Measurements from ENCODE around the gene UBD.
A peak's percentile ranks its signal among the peaks of the same experiment; 100 is the strongest.

The UBD gene

DNA sequence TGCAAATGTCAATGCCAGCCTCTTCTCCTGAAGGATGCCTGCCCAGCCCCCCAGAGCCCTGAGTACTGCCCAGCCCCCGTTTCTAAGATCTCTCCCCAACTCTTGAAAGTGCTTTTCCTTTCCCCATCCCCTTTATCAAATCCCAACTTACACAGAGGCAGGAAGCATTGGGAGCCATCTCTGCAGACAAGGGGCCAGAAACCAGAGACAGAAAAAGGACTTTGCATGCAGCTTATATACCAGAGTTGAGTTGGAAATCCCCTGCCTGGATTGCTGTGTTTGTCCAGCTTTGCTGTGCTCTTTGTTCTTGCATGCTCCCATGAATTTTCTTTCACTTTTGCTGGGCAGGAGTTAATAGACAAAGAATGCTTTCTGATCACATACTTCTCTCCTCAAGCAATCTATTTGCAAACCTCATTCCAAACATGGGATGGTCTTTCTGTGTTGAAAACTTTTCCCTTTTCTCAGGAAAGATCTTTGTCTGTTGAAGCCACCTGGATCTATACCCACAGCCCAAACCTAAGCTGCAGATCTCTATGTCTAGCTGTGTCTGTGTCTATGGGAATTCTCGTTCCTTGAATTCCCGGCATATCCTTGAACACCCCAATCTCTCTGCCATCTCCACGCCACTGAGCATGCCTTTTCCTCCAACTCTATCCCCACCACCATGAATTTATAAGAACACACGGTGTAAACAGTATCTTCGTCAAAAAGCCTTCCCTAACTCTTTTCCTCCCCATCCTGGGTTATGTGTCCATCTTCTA, at the start of gene UBD:
Gene UBD, minus strand, starts transcription at position 209 of the 764 bp plus-strand sequence. Its CDS starts 31 bp downstream, at position 178.
- no peak for DNase-seq

DNA sequence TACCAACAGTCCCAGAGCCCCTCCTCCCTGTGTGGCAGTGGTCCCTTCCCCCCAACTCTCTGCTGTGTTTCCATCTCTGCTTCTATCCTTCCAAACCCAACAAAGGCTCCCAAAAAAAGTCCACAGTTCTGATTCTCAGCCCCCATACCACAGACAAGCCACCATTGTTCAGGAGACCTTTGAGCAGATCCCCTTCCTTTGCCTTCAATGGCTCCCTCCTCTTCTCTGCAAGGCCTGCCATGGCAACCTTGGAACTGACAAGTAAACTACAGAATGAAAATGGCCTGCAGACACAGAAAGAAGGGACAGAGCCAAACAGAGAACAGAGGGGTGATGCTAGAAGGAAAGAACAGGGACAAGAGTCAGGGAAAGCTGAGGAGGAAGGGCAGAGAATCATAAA, 48.6 kb upstream of the UBD start:
- no peak for DNase-seq

DNA sequence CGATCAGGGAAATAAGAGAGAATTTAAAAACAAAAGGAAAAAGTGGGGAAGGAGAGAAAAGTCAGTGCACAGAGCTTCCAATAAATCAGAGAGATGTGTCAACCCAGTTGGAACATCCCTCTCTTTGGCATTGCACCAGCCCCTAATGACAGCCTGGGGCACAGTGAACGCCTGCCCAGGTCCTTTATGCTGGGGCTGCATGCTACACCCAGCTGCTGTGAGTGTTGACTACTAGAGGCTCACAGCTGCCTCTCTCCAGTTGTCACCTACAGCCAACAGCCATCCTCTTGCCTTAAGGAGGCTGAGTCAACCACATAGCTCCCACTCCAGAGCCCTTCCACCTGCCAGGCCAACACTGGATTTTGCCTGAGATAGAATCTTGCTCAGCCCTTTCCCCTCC, 44.4 kb upstream of the UBD start:
- DNase-seq: peak; percentile 40

DNA sequence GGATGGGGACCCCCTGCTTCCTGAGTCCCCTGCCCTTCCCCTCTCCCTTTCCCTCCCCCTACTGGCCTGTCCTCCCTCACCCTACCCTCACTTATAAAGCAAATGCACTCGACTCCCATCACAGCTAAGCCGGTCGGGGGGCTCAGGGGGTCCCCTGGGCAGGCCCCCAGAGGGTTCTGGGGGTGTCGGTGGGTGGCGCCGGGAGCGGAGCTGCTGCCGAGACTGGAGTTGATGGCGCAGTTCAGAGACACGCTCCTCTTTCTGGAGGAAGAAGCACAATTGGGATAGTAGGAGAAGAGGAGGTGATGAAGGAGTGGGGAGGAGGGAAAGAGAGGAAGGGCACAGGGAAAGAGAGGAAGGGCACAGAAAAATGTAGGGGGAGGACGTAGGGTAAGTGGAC, 43.9 kb upstream of the UBD start:
- no peak for DNase-seq

DNA sequence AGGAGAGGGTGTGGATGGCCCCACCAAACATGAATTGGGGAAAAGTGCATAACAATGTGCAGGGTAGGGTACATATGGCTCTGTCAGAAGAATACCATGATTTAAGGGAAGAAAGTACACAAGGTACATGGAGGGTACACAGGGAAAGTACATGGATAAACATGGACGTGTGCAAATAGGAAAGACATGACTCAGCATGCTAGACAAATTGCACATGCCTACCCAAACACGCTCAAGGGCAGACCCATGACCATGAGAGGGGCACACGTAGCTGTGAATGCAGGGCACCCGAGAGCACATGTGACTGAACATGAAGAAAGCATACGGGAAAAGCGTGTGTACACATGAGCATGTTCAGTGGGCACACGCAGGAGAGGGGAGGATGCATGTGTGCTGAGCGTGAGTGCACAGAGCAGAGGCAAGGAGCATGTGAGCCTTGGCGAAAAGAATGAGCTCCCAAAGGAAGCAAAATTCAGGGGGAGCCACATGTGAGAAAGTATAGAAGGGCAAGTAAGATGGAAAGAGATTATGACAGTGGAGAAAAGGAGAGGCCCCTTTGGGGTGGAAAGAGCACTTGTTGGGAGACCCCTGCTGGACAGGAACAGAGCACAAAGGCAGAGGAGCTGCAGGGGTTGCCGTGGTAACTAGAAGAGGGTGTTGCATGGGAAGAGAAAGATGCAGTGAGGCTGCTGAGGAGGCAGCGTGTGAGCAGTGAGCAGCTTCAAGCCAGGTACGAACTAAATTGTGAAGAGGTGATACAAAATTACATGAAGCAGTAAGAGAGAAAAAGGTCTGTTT, 43.2 kb upstream of the UBD start:
- DNase-seq: no peak

DNA sequence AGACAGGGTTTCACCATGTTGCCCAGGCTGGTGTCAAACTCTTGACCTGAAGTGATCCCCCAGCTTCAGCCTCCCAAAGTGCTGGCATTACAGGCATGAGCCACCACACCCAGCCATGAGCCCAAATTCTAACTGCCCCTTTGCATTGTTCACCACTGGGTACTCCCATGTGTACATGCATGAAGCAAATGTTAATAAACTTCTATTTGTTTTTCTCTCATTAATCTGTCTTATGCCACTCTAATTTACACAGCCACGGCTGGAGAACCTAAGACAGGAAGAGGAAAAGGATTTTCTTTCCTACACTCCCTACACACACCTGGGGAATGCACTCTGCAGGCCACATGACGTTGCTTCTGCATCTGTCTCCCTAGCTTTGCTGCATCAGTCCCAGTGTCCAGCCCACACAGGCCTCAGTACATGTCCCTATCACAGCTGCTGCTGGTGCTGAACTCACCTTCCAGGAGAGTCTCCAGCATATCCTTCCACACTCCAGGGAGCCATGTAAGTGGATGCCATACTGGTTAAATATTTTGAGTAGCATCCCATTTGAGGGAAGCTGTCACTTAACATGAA, 38.7 kb upstream of the UBD start:
- DNase-seq: no peak

DNA sequence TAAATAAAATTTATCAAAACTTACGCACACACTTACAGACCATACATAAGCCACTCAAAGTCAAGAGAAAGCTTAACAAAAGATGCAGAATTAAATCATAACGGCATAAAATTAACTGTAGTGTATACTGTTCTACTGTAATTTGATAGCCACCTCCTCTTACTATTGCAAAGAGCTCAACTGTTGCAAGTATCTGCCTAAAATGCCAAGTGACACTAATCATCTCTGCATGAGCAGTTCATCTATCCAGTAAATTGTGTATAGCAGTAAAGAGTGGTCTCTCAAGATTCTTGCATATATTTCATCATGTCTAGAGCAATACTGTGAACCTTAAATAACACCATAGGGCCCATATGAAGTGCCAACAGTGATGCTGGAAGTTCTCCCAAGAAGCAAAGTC, 37.7 kb upstream of the UBD start:
- DNase-seq: no peak

DNA sequence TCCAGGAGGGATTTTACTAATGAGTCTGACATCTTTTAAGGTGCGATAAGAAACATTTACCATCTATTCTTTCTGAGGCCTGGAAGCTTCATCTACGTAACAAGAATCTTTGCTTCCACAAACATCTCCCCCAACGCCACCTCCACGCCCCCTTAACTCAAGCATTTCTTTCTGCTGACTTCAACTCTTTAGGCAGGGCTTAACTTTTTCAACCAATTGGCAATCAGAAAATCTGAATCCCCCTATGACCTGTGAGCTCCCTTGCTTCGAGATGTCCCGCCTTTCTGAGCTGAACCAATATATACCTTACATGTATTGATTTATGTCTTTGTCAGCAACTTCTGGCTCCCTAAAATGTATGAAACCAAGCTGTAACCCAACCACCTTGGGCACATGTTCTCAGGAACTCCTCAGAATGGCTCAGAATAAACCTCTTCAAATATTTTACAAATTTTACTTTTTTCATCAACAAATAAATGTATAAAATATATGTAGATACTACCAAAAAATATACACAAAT, 36.9 kb upstream of the UBD start:
- no peak for DNase-seq

DNA sequence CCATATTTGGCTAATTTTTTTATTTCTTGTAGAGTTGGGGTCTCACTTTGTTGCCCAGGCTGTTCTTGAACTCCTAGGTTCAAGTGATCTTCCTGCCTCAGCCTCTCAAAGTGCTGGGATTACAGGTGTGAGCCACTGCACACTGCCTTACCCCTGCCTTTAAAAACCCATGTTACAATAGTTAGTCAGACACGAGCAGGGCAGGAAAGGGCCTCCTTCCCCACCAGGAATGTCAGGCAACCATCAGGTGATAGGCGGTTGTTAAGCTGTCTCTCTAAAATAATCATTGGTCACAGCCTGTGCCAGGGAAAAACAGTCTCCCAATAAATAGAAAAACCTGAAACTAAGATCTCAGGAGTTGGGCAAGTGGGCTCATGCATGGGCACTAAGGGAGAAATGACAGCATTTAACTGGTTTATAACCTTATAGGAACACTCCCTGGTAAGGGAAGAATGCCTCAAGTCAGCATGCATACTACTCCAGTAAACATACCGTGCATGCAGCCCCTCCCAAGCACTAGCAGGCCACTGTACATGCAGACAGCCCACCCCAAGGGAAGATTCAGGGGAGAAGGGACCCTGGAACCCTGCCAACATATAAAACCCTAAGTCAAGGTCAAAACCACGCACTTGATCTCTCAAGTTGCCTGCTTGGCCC, 33.8 kb upstream of the UBD start:
- no peak for DNase-seq

DNA sequence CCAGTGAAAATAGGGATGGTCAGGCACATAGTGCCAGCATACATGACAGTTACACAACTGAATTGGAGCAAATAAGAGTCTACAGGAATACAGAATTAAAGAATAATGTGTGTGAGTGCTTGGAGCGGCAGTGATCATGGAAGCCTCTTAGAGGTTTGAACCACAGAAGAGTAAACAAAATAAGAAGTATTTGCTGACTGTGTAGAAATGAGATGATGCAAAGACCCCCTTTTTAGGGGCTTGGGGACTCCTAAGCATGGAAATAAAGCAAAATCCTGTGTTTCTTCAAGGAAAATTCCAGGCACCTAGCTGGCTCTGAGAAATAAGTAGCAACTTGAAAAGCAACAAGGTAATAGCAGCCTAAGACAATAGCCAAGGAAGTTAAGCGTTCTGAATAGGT, 32.1 kb upstream of the UBD start:
- no peak for DNase-seq

DNA sequence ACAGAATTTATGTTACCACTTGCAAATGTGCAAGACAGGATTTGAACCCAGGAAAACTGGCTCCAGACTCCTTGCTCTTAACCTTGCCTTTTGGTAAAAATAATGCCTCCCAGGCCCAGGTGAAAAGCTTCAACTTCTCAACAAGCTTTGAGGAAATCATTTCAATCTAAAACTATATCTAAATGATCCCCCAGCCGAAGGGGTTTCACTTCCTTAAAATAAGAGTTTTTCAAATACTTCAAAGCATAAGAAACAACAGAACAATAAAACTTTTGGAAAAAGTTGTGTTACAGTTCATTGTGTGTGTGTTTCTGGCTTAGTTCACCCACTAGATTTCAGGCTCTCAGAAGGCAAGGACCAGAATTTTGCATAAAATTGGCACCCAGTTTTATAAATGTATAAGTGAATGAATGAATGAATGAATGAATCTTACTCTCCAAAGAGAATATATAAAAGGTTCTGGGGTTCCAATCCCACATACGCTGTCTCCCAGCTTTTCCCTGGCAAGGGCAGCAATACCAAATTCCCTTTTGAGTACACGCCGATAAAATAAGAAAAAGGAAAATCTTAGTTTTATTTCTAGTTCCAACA, 30.8 kb upstream of the UBD start:
- no peak for DNase-seq

DNA sequence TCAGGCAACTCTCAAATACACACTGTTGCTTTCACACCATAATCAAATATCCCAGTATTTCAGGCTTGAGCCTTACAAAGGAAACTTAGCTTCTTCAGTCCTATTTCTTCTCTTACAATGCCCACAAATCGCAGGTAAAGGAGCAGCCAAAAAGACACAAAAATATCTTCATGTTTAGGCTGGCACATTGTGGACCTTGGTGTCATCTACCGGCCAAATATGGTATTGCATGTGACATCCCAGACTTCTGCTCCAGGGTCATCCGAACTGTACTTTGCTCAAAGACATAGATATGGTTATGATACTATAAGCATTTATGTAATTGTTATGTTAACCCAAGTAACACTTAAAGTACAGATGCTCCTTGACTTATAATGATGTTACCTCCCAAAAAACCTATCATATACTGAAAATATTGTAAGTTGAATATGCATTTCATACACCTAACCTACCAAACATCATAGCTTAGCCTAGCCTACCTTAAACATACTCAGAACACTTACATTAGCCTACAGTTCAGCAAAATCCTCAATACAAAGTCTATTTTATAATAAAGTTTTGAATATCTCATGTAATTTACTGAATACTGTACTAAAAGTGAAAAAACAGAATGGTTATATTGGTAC, 30.0 kb upstream of the UBD start:
- DNase-seq: peak; percentile 36

DNA sequence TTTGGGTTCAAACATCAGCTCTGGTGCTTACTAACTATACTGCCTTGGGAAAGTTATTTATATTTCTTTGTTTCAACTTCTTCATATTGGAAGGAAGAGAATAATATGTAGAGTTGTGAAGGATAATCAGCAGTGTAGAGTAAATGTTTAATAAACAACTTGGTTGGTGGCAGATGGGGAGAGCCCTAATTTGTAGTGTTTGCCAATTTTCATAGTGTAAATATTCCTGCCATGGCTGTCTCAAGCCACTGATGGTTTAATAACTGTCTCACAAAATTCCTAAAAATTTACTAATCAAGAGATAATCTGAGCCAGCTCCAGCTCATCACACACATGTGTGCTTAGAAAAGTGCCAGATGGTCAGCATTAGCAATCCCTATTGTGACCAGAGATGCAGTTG, 25.3 kb upstream of the UBD start, which contains the start of gene OR2H2:
Gene OR2H2, plus strand, starts transcription at position 301 of the 400 bp plus-strand sequence. CDS start 2,824 bp downstream, outside the sequence.
- DNase-seq: no peak

DNA sequence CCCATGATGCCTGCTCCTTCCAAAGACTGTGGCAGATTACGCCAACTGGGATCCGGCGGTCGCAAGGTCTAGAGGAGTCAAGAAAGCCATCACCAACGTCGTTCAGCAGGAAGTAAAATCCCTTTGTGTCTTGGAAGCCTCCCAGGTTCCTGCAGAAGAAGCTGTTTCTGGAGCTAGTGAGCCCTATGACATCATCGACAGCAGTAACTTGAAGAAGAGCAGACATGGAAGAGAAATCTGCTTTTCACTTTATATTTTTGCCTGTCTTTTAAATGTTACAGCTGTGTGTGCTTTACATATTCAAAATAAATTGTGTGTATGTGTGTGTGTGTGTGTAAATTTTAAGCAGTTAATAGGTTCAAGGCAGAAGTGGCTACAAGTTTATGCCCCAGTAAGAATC, 18.0 kb upstream of the UBD start:
- DNase-seq: no peak

DNA sequence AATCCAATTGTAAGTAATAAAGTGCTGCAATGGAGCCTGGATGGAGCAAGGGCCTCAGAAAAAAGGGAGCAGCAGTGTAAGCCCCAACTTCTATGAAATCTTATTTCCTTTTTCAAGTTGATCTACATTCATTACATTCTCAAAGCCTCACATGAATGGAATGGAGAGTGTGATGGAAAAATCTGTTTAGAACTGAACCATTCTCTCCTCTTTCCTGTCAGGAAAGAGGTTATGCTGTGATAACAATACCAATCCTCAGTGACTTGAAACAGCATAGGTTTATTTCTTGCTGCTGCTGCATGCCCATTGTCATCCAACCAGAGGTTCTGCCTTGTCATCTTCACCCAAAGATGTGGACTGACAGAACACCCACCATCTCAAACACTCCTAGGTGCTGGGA, 16.5 kb upstream of the UBD start:
- DNase-seq: no peak

DNA sequence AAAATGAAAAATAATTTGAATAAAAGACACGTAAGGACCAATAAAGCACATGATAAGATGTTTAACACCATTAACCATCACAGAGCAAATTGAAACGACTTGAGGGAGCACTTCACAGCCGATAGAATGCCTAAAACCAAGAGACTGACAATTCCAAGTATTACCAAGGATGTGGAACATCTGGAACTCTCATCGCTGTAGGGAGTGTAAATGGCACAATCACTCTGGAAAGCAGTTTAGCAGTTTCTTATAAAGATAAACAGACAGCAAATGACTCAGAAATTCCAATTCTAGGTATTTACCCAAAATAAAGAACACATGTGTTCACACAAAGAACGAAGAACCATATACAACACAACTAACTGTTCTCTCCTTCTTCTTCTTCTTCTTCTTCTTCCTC, 8.5 kb upstream of the UBD start:
- no peak for DNase-seq

DNA sequence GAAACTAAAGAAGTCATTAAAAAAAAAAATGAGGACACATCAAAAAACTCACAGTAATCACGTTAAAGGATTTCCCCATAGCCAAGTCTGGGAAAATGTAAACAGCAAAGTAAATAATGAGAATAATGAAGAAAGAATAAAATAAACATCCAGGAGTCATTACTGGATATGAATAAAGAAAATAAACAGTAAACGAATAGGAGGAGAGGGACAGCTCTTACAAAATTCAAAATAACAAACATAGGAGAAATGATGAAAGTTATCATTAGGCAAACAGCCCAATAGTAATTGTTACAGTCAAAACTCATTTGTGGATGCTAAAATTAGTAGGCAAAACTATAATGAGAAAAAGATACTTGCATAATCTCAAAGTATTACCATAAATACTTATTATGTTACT, 8.0 kb upstream of the UBD start:
- DNase-seq: no peak

DNA sequence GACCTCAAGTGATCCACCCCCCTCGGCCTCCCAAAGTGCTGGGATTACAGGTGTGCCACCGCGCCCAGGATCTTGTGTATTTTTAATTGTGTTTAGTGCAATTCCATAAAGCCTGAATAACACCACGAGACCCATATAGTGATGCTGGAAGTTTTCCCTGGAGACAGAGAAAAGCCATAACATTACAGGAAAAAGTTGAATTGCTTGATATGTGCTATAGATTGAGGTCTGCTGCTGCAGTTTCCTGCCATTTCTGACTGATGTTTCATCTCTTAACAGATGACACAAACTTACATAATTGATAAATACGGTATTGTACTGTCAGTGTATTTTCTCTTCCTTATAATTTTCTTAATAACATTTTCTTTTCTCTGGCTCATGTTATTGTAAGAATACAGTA, 7.3 kb upstream of the UBD start:
- no peak for DNase-seq

DNA sequence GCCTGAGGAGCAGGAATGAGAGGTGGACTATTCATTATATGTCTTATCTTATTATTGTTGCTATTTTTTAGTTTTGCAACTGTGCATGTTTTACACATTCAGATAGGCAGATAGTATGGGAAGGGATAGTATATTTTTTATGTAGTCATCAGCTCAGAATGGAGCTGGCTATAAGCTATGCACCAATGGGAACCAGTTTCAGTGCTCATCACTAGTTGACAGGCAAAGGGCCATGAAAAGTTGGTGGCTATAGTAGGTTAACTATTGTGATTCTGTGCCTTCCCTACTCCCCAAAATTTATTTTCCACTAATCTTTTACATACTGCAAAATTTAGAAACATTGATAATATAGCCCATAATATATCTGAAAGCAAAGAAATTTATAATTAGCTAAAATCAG, 5.3 kb upstream of the UBD start:
- DNase-seq: no peak

DNA sequence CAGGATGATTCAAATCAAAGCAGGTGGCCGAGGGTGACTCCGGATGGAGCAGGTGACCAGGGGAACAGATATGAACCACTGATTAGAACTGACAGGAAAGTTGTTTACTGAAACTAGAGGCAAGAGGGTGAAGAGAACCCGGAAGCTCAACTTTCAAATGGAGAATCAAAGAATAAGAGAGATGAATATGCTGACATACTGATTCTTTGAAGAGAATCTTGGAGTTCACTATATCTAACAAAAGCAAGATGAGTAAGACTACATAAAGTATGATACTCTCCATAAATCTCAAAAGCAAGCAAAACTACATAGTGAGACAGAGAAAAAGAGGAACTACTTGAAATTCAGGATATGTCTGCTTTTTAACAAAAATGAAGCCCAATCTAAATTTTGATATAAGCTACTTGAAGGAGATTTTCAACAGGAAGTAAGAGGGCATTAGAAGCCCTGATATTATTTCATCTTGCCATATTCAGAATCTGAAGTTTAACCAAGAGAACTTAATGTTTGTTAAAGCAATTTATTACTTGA, 4.0 kb upstream of the UBD start:
- no peak for DNase-seq

DNA sequence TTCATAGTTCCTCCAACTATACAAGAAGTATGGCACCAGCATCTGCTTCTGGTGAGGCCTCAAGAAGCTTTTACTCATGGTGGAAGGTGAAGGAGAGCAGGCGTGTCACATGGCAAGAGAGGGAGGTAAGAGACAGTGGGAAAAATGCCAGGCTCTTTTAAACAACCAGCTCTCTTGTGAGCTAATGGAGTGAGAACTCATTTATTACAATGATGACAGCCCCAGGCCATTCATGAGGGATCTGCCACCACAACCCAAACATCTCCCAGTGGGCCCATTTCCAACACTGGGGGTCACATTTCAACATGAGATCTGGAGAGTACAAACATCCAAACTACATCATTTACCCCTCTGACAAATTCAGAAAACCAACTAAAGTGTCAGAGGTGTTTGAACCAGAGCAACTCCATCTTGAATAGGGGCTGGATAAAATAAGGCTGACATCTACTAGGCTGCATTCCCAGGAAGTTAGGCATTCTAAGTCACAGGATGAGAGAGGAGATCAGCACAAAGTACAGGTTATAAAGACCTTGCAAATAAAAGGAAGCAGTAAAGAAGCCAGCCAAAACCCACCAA, 2.2 kb upstream of the UBD start:
- no peak for DNase-seq

DNA sequence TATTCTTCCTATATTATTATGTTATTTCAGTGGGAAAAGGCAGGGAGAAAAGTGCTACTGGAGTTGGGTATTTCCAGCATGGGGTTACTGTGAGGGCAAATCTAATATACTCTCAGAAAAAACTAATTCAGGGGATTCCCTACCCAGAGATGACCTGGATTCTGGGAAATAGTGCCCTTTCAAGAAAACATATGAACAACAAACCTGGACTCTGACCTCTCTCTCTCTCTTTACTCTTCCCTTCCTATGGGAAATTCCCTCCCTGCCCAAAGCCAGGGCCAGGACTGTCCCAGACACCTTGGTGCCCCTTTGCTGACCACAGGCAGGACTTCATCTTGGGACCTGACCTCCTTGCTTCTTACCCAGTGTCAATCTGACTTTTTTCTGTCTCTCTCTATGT, 1.6 kb upstream of the UBD start:
- DNase-seq: no peak
